ENCODE measurements around the gene SEMA3D.

Gene SEMA3D

GRCh38 chr7:85185424-85186082, 1.3 kb downstream of the SEMA3D start:
- TF ChIP-seq CTCF (IDR thresholded peaks at IDR 0.05; ENCODE audit: extremely low read depth, missing control alignments): no peak
- peak; percentile 14 for DNase-seq (ENCODE audit: low spot score)

DNA sequence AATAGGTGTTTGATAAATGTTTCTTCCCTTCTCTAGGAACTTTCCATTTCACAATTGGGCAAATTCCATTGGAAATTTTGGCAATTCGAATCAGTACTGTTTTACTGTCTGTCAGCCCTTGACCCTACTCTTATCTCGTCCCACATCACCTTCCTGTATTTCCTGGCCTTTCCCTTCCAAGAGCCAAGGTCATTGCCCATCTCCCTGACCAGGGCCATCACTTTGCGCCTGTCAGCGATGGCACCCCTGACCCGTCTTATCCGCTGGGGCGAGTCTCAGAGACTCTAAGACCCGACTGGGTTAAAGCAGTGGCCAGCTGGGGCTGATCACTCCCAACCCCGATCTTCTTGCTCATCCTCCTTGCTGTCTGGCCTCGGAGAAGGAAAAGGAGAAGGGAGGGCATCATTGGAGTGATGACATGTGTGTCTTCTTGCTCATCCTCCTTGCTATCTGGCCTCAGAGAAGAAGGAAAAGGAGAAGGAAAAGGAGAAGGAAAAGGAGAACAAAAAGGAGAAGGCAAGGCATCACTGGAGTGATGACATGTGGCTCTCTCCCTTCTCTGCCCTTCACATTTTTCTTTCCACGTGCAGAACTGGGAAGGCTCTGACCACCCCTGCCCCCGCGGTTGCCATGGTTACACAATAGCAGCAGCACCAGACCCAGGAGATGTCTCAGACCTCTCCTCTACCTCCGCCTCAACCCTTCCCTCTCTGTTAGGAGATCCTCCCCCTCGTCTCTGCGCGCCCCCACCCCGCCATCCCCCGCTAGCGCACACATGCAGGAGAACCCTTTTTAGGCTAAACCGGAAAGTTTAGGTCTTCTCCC, 2.0 kb downstream of the SEMA3D start:
- DNase-seq (ENCODE audit: low spot score): no peak
- no peak for TF ChIP-seq CTCF (IDR thresholded peaks at IDR 0.05; ENCODE audit: extremely low read depth, missing control alignments)

GRCh38 chr7:85183296-85183695, 3.6 kb downstream of the SEMA3D start:
- DNase-seq (ENCODE audit: low spot score): no peak
- no peak for TF ChIP-seq CTCF (IDR thresholded peaks at IDR 0.05; ENCODE audit: extremely low read depth, missing control alignments)

DNA sequence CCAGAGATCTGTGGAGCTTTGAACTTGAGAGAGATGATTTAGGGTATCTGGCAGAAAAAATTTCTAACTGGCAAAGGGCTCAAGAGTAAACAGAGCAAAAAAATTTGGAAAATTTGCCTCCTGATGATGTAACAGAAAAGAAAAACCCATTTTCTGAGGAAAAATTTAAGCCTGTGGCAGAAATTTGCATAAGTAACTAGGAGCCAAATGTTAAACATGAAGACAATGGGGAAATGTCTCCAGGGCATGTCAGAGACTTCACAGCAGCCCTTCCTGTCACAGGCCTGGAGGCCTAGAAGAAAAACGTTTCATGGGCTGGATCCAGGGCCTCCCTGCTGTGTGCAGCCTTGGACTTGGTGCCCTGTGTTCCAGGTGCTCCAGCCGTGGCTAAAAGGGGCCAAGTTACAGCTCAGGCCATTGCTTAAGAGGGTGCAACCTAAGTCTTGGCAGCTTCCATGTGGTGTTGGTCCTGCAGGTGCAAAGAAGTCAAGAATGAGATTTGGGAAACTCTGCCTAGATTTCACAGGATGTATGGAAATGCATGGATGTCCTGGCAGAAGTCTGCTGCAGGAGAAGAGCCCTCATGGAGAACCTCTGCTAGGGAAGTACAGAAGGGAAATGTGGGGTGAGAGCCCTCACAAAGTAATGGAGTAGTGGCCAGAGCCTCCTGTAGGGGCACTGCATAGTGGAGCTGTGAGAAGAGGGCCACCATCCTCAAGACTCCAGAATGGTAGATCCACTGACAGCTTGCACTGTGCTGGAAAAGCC, 8.1 kb downstream of the SEMA3D start:
- DNase-seq (ENCODE audit: low spot score): no peak
- TF ChIP-seq CTCF (IDR thresholded peaks at IDR 0.05; ENCODE audit: extremely low read depth, missing control alignments): no peak

GRCh38 chr7:85177316-85177715, 9.5 kb downstream of the SEMA3D start:
- no peak for DNase-seq (ENCODE audit: low spot score)
- no peak for TF ChIP-seq CTCF (IDR thresholded peaks at IDR 0.05; ENCODE audit: extremely low read depth, missing control alignments)

- DNase-seq (ENCODE audit: low spot score): no peak
Observed at GRCh38 chr7:85176197-85176596, 10.7 kb downstream of the SEMA3D start.

More at GRCh38 chr7:85176197-85176596, 10.7 kb downstream of the SEMA3D start:
- TF ChIP-seq CTCF (IDR thresholded peaks at IDR 0.05; ENCODE audit: extremely low read depth, missing control alignments): no peak
